HL-60/S4 treated with phorbol 12-myristate 13-acetate at 8.2 ng/mL for 4 days and 3 days (cell line): ENCODE measurements around the gene ANK3.

Source experiments
- in situ Hi-C: fragments of 300-500 bp; cut with MboI; formaldehyde crosslinking; loops from 2 replicates; pipeline ENCODE4 v1.15.0; 2022; ENCODE audit warnings: low sequenced_read_pairs

Gene ANK3

DNA sequence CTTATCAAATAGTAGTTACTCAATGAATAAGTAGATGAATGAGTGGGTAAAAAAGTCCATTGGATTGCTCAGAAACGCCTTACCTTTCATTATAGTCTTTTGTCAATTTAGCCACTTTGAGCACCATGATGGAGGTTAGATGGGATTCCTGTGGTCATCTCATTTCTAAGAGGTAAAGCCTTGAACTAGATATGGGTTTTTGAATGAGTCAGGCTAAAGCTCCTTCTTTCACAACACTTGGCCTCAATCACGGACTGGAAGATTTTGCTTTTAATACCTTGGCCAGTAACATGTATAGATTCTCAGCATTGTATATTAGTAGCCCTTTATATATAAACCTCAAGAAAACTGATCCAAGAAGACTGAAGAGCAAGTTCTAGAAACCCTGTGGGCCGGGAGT is 383.6 kb downstream of the ANK3 start:
- in situ Hi-C loops = no loop called here

DNA sequence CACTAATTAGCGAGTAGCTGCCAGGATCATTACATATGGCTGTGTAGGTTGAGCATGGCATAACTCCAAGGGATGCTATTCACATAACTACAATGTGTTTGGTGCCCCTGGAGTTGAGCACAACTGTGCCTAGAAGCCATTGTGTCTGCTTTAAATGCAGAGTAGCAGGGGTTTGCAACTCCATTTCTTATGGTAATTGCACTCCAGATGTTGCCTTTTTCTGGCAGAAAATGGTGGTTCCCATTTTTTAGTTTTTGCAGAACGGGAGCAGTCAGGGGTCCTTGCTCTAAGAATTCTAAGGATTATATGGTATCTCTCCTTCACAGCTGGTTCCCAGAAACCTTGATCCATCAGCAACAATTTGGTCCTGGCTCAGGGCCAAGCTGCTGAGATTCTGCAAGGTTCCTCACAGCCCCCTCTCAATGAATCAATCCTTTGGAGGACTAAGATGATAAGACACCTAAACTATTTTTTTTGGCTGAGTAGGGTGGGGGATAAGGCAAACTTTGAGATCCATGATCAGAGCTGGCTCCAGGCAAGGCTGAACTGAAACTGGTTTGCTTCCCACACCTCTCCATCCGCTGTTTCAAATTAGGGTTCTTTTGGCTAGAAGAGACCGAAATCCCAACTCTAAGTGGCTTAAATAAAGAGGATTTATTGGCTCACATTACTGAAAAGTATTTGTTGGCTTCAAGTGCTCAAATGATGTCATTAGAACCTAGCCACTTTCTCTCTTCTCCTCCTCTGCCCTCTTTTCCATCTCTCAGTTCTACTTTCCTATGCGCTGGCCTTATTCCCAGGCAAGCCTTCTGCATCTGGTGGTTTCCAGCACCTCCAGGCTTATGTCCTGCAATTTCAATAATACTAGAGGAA is 385.8 kb downstream of the ANK3 start:
- in situ Hi-C loops = no loop called here

DNA sequence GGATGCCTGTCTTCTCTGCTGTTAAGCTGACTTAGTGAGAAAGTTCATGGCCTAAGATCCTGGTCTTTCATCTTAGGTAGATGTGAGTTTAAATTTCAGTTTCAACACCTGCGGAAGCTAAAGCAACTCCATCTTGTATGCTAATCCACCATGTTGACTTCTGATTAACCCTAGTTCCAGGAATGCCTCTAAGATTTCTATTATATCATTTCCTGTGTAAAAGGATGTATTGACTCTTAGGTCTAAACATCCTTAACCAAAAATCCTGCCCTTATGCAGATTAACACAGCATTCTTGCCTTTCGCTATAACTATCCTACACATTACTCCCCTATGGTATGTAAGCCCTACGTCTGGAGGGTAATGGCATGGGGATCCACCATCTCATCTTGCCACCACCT is 388.9 kb downstream of the ANK3 start:
- in situ Hi-C loops = no loop called here

DNA sequence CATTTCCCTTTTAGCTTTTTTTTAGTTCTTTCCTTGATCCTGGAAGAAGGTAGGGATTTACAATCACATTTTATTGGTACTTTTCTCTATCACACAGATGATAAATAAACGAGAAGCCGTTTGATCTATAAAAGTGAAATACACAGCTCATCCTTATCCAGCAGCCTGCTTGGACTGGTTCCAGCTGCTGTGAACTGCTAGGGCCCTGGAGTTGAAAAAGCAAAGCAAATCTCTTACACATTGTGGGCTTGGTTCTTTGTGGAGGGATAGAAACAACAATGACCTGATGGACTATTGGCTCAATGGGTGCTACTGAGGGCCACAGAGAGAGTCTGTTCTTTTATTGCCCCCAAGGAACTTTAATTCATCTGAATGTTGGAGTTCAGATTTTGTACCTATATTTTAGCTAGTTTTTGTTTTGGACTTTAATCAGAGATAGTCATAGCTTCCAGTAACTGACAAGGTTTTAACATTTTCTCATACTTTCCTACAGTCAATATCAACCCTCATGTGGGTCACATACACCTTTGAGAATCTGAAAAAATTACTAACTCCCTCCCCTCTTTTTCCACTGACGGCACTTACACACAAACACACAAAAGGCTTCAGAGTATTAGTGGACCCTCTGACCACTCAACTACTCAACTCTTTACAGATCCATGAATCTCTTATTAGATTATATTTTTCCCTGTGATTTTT is 391.7 kb downstream of the ANK3 start:
- in situ Hi-C loops = no loop called here

DNA sequence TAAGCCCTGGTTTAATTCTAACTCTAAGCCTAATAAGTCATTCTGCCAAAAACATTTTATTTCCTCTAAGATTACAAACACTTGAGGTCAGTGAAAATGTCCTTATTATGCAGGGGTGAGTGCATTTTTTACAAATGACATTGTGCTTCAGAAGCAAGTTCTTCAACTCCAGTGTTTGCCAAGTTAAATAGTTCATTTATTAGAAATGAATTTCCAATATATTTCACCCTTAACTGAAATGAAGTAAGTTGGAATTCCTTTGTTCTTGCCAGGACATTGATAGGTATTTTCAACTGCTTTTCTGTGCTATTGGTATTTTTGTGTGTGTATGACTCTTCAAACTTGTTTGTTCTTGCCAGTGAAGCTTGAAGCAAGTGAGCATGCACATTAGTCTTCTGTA is 393.8 kb downstream of the ANK3 start:
- in situ Hi-C loops = no loop called here

DNA sequence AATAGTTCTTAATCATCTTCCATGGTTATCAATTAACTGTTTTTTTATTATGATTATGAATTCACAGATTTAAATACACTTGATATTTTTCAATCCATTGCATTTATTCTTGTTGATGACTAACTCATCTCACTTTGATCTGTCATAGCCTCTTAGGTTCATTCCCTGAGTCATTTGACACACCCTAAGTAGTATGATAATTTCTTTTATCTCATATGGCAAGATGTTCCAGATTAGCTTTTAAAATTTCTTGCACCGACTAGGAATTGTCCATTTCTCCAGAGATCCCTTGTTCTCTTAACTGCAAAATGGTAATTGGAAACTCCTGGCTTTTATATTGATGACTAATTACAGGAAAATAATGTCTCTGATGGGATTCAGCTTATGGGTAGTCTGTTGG is 395.7 kb downstream of the ANK3 start:
- in situ Hi-C loops = no loop called here

DNA sequence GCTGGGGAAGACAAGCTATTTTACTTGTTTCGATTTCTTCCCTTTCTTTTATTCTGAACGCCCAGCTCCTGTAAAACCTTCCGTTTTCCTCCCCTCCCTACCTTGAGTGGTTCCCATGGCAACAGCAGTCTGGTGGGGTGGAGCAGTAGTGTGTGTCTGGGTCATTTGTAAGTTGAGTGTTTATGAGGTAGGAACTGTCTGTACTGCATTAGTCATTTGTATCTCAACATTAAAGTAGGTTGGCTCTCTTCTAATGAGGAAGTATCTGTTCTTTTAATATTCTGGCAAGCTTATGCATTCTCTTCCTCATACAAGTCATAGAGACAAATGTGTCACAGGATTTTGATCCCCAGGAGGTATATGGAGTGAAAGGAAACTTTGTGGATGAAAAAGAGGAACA is 398.0 kb downstream of the ANK3 start:
- in situ Hi-C loops = no loop called here

DNA sequence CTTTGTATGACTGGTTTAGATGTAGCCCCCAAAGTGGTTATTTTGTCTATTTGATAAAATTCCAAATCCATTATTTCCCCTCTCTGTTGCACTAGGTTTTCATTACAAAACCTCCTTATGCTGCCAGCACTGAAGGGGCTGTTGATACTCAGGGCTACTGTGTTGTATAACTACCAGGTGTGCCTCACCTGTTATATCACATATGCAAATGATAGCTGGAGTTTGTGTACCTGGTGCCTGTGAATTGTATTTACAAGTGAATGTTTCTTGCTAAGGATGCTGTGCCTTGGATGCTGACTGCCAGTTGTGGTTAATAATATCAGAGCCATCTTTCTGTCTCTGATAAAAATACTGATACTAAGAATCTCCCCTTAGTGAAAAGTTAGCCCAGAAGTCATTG is 398.6 kb downstream of the ANK3 start:
- in situ Hi-C loops = no loop called here

DNA sequence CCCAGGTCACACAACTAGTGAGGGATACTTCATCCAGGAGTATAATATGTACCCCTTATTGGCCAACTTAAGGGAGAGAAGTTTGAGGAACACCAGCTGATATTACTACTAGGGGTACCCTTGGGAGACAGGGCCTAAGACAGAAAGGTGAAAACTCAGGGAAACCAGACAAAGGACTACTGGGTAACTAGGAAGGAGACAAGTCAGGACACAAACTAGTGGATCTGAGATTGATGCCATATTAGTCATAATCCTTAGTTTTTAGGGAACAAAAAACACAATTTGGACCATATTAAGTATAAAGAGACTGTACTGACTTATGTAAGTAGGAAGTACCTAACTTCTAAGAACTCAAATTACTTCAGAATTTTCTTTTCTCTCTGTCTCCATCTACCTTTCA is 404.0 kb downstream of the ANK3 start:
- in situ Hi-C loops = no loop called here

DNA sequence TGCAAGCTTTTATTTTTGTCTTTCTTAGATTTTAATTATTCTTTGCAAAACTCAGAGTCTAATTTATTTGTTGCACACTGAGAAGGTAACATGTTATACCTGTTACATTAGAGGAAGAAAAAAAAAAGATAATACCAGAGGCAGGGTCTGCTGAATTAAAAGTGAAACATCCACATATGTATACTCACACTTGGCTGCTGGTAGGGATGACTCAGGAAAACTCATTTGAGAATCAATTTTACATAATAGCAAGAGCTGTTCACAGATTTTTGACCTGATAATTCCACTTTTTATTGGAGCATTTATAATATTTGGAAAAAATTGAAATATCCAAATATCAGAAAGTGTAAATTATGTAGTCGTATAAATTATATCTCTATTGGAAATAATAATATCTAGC is 405.3 kb downstream of the ANK3 start:
- in situ Hi-C loops = no loop called here

DNA sequence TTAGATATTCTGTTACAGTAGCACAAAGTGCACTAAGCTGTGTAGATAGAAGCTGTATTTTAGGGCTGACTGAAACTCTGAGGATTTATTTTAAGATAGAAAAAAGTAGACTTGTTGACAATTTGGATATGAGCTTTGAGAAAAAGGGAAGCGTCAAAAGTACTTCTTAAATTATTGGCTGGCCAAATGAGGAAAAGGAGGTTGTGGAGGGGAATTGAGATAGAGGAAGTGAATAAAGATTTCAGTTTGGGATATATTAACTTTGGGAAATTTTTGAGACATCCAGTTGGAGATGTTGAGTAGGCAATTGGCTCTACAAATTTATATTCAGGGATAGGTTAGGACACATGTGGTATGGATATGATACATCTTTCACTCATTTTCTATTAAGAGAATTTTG is 409.3 kb downstream of the ANK3 start:
- in situ Hi-C loops = no loop called here

DNA sequence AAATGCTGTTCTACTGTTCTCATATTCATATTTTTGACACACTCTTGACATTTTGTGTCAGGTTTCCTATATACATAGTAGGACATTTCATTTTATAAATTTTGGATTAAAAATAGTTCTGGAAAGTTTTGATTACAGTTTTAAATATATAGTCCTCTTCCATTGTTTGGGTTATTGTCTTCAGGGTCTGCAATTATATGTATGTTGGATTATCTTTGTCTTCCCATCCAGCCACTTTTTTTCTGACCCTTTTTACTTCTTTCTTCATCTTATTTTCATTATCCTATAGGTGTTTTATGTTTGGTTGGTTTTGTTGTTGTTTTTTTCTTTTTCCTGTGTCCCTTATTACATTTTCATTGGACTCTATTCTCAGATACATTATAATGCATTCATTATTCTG is 412.2 kb downstream of the ANK3 start:
- in situ Hi-C loops = no loop called here

DNA sequence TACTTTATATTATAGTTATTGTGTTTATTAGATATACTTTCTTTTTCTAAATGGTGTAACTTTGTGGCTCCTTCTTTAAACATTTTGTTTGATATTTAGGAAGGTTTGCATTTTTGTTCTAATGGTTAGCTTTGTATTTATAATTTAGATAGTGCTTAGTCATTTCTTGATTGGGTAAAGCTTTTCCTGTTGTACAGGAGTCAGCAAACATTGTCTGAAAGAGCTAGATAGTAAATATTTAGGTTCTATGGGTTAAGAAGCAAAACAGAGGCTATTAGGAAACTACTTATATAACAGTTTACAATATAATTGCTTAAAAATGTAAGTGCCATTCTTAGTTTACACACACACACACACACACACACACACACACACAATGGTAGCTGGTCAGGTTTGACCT is 412.8 kb downstream of the ANK3 start:
- in situ Hi-C loops = no loop called here
